Activated CD4-positive, alpha-beta T cell treated with anti-CD3 and anti-CD28 coated beads, Interleukin-2, Interleukin-6, amounts not matched to agents 100 ng/mL and 50 ng/mL, durations not matched to agents 16 hours and 8 hours (primary cell): ENCODE results near the gene CXCL8.
"Not testable (repeated sequence)": the region's sequence is repeated elsewhere in the genome, so short reads cannot be mapped to it uniquely, and the experiment has no call there.

Experiments used
- DNase-seq: peaks from one replicate; pipeline ENCODE4 v3.0.0-alpha.2; 2020

Gene CXCL8

DNA sequence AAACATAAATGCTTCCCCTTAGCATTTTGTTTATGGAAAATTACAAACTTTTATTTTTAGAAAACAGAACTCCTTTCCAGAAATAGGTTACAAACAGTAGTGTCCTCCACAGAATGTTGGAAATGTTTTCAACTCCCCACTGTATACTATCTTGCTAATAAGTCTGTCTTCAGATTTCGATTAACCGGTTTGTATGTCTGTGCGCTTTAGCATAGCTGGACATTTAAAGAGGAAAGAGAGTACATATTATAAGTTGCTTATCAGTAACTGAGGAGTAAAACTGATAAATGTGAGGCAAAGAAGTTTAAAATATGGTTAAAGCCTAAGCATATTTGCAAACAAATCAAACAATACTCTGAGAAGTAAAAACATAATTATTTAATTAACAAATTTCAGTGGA lies 3.4 kb downstream of the CXCL8 start:
- DNase-seq = no peak

GRCh38 chr4:73744203-73744602 lies 3.8 kb downstream of the CXCL8 start:
- no peak for DNase-seq

GRCh38 chr4:73750730-73751129 lies 10.4 kb downstream of the CXCL8 start:
- DNase-seq = no peak

GRCh38 chr4:73751166-73751565 lies 10.8 kb downstream of the CXCL8 start:
- no peak for DNase-seq

- no peak for DNase-seq
These were observed 11.5 kb downstream of the CXCL8 start for GRCh38 chr4:73751830-73752229.

GRCh38 chr4:73752424-73752823 lies 12.1 kb downstream of the CXCL8 start:
- no peak for DNase-seq

DNA sequence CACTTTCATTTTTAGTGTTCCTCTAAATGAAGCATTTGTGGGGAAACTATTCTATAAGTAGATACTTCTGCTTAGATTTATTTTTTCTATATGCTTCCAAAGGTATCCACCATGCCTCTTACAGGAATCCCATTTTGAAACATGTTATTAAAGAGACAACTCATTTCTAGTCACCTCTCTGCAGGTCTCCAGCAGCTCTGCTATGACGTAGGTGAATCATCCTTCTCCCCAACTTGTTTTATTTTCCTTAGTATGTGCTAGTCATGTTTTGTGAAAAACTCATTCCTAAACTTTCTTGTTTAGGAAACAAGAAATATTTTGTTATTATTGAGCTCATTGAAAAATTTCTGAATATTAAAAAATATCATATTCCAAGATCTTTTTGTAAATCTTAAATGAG lies 12.8 kb downstream of the CXCL8 start:
- no peak for DNase-seq

DNA sequence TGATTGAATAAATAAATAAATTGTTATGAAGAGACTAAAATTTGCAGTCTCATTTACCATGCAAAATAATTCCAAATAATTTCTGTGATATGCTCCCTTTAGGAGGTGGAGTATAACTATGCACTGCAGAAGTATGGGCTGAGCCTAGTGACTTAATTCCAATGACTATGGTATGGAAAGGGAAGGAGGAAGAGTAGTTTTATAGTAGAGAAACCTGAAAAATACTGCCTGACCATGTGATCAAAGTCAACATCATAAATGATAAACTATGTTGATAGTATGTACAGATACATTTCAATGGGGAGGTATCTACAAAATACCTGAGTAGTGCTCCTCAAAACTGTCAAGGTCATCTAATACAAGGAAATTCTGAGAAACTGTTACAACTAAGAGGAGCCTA lies 14.6 kb downstream of the CXCL8 start:
- no peak for DNase-seq

DNA sequence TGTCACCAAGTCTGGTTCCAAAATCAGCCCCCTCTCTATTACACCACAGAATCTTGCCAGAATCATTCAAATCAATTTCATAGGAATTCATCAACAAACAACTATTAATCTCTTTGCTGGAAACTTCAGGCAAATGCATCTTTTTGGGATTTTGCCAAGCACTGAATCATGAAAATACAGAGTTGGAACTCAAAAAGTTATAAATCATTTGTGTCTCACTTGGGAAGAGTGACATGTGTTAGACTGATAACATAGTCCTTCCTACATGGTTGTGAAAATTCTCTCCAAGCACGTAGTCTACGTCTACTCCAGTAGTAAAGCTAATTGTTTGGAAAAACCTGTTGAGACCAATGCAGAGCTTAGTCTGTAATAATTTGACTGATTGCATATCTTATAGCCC lies 19.0 kb downstream of the CXCL8 start:
- no peak for DNase-seq

DNA sequence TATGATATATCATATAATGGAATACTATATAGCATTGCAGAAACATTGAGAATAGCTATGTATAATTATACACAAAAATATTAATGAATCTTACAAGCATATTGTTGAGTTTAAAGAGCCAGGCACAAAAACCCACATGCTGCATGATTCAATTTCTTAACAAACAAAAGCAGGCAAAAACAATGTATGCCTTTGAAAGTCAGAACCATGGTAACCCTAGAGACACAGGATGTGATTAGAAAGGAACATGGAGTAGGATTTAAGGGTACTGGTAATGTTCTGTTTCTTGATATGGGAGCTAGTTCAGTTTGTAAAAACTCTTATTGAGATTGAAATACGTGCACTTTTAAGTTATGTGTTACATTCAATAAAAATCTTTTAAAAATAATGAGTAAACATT lies 21.5 kb downstream of the CXCL8 start:
- no peak for DNase-seq

- DNase-seq = no peak
These were observed 22.0 kb downstream of the CXCL8 start for GRCh38 chr4:73762409-73762808.

DNA sequence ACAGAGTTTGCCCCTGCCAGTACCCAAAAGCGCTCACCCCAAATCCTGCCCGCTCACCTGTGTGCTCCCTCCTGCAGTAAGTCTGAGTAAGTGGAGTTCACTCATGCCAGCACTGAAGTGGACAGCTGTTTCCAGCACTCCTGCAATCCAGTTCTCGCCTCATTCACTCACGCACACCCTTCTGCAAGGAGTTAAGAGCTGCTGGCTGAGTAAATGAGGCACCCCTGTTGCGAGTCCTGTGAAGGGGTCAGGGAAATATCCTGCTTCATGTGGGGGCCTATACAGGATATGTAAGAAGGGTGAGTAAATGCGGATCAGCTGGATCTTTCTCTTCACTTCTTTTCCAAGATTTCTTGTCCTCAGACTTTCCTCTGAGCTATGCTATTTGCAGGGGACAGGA lies 23.5 kb downstream of the CXCL8 start:
- no peak for DNase-seq

GRCh38 chr4:73764513-73764912 lies 24.1 kb downstream of the CXCL8 start:
- DNase-seq = no peak

GRCh38 chr4:73765296-73765695 lies 24.9 kb downstream of the CXCL8 start:
- DNase-seq = no peak

- no peak for DNase-seq
These were observed 30.5 kb downstream of the CXCL8 start for GRCh38 chr4:73770917-73771316.

GRCh38 chr4:73772363-73772762 lies 32.0 kb downstream of the CXCL8 start:
- no peak for DNase-seq

GRCh38 chr4:73774406-73774805 lies 34.0 kb downstream of the CXCL8 start:
- DNase-seq = not testable (repeated sequence)

- DNase-seq = no peak
These were observed 36.0 kb downstream of the CXCL8 start for GRCh38 chr4:73776321-73776729.

DNA sequence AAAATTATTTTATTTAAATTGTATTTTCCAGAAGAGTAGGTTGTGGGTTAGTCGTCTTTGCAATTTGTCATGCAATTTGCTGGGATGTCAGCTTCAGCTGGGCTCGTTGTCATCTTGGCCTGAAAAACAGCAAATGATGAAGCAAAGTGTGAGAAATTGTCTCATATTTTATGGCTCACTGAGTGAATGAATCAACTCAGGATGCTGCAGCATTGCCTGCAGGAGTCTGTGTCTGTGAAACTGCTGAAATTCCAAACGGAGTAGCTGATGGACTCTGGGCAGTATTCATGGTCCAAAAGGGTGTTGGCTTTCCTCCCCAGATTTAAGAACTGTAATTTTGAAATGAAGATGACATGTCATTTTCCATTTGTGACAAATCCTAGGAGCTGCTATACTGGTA lies 37.2 kb downstream of the CXCL8 start:
- no peak for DNase-seq

DNA sequence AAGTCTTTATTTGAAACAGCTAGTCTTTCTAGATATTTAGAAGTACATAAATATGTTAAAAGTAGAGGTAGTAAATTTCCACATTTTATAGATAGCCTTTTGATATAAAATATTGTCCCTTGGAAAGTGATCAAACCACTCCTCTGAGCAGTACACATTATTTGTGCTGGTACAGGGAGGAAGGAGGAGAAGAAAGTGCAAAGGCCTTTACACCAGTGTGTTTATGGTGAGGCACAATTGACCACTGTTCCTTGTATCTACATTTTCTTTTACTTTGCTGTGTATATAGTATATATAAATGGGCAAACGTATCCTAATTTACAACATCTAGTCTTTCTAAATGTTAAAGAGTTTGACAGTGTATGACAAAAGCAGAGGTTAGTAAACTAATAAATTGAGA lies 39.9 kb downstream of the CXCL8 start:
- DNase-seq = no peak

- DNase-seq = no peak
These were observed 40.5 kb downstream of the CXCL8 start for GRCh38 chr4:73780834-73781233.

DNA sequence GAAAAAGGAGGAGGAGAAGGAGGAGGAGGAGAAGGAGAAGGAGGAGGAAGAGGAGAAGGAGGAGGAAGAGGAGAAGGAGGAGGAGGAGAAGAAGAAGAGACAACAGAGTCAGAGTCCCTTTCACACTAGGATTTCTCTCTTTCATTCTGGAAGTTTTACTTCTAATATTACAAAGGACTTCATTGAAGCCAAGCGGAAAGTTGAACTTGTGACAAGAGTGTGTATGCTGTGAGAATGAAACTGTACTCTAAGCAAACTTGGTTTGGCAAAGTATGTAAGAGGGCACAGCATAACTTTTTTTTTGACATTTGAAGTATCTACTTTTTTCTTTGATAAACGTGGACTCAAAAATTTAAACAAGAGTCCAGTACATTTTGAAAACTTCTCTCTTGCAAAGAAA lies 48.0 kb downstream of the CXCL8 start:
- DNase-seq = no peak
